CD4-positive, alpha-beta T cell treated with Interleukin-4 for 1 hour (primary cell): ENCODE data around the gene FBXO31.
"Not testable (repeated sequence)": the region's sequence is repeated elsewhere in the genome, so short reads cannot be mapped to it uniquely, and the experiment has no call there.

Experiments
- DNase-seq, 2 donors: peaks; one replicate each; pipeline ENCODE4 v3.0.0-alpha.2; 2020 to 2022

The FBXO31 gene

GRCh38 chr16:87411375-87412271, 28.0 kb upstream of the FBXO31 start:
- DNase-seq, result no peak

DNA sequence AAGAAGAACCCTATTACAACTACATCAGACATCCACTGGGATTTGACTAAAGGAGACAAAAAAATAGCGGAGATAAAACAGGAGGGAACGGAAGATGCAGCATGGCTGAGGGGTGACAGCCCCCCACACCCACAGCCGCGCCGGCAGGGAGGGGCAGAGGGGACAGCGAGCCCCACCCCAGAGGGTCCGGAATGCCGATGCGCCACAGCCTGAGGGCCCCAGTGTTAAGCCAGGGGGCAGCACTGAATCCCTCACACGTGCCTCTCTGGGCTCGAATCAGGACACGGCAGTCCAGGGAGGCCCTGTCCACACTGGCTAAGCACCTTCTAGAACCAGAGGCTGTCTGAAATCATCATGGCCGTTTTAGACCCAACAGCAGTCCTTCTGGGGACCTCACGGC, 27.4 kb upstream of the FBXO31 start:
- DNase-seq, result no peak

GRCh38 chr16:87410530-87410929, 27.0 kb upstream of the FBXO31 start:
- no peak for DNase-seq

DNA sequence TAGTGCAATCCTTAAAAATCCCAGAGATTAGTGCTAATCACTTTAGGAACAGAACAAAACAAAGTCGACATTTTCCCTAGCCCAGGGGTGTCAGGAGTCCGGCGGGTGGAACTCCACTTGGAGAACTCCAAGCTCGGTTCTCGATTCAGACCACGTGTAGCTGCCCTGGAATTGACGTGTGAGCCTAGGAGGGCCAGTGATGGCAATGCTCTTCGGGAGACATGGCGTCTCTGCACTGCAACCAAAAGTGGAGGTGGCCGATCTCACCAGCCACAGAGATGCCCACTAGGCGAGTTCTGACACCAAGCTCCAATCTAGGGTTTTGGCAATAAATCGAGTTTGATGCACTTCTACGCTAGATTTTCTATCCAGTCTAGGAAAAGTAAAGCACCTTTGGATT, 26.2 kb upstream of the FBXO31 start:
- no peak for DNase-seq

DNA sequence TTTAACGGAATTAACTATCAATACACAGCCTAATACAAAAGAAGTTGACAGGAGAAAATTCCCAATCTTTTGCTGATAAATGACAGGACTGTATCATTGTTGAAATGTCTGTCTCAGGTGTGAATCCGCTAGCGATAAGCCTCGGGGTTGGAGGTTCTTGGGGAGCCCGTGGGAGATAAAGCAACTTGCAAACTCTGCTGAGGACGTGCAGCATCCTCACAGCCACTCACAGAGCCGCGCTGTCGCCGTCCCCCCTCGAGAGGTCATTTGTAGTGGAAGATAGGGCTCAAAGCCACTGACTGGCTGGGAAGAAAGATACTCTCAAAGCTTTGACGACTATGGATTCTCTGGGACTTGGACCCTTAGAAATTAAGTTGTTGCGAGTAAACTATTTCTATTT, 25.6 kb upstream of the FBXO31 start:
- no peak for DNase-seq

- peak in 1 of 2 donors; percentile 37 for DNase-seq
Observed at GRCh38 chr16:87407511-87408112, 24.0 kb upstream of the FBXO31 start.

DNA sequence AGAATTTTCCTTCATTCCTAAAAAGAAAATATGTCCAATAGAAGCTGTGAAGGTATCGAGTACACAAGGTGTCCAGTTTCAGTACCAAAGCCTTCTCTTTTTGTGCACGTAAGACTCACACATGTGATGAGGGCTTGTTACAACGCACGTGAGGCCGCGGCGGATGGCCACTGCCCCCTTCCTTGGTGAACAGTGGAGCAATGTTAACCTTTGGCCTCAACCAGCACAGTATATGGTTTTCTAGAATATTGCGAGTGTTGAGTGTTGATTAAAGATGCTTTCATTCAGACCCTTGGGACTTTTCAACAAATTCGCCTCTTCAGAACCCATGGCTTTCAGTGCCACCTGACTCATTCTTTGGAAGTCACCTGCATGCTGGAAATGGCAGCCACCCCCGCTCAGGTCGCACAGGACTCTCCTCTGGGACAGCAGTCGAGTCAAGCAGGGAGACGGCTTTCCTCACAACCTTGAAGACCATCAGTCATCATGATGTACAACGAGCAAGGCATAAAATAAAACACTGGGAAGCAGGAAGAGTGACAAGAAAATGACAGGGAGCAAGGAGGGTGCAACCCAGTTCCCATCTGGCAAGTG, 23.0 kb upstream of the FBXO31 start:
- DNase-seq, result no peak

DNA sequence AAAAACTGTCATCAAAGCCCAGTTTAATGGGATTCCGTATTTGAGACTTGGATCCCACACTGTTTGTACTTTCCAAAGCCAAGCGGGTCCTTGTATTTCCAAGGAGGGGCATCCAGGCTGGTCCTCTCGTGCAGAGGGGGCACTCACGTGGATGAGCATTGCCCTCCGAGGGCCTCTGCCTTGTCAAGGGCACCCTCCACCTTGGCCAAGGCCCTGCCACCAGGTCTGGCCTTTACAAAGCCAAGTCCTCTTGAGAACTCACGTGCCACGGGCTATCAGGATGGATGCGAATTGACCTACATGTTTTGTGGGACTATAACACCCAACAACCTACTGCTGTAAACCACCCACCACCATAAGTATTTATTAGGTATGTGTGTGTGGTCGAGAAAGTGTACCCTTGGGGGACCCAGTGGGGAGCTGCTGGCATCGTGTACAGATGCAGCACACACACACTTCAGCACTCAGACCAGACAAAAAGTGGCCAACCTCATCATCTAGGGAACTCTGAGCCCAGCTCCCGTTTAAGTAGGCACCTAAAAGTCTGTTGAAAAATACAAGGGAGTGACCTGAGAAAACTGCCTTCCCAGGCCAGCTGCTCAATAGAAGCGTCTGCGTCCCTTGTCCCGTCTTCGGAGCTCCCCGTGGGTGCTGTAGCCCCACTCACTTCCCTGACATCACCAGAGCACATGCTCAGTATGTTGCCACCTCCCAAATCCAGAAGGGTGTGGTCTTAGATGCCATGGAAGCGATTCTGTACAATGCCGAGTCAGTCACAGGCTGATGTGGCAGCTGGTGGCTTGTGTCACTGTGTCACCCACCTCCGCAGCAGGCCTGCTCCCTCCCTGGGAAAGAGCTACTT, 21.4 kb upstream of the FBXO31 start:
- no peak for DNase-seq

- DNase-seq, result no peak
Observed at GRCh38 chr16:87395181-87395842, 11.7 kb upstream of the FBXO31 start.

DNA sequence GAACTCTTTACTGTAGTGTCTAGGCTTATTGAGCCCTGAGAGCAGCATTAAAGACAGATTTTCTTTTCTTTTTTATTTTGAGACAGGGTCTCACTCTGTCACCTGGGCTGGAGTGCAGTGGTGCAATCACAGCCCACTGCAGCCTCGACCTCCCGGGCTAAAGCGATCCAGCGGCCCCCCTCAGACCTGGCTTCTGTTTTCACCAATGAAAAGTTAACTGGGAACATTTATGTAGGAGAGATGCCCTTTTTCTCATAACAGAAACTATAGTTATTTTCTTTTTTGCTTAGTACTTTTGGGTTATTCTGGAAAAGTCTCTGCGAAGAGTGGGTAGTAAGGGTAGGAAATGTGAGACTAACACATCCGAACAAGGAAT, 10.1 kb upstream of the FBXO31 start:
- no peak for DNase-seq

- no peak for DNase-seq
Observed at GRCh38 chr16:87392821-87393679, 9.5 kb upstream of the FBXO31 start.

GRCh38 chr16:87391950-87392820, 8.6 kb upstream of the FBXO31 start, which contains the start of gene MAP1LC3B:
MAP1LC3B (plus strand) TSS chr16:87392336; CDS start chr16:87392428, 92 bp downstream.
- DNase-seq, result peak; percentile 98

- no peak for DNase-seq
Observed at GRCh38 chr16:87391324-87391949, 7.9 kb upstream of the FBXO31 start.

- no peak for DNase-seq
Observed at GRCh38 chr16:87390641-87391323, 7.2 kb upstream of the FBXO31 start.

DNA sequence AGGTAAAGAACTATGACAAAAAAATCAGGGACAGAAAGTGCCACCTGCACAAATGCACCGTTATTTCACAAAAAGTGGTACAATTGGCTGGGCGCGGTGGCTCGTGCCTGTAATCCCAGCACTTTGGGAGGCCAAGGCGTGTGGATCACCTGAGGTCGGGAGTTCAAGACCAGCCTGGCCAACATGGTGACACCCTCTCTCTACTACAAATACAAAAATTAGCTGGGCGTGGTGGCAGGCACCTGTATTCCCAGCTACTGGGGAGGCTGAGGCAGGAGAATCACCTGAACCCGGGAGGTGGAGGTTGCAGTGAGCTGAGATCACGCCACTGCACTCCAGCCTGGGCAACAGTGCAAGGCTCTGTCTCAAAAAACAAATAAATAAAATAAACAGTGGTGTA, 6.3 kb upstream of the FBXO31 start:
- DNase-seq, result not testable (repeated sequence)

DNA sequence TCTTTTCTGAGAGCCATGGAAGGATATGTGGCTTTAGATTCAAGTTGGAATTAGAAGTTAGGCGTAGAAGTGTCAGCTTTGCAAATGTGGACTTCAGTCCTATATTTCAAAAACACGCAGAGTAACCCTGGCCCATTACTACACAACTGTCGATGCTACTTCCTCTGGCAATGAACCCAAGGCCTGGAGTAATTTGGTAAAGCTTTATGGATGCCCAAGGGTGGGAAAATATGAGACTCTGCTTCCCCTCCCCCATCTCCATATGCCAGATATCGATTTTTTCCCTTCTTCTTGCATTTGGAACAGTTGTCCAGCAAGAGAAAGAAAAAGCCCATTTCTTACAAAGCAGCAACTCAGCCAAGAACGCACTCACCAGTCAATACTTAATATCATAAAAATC, 5.7 kb upstream of the FBXO31 start:
- no peak for DNase-seq

DNA sequence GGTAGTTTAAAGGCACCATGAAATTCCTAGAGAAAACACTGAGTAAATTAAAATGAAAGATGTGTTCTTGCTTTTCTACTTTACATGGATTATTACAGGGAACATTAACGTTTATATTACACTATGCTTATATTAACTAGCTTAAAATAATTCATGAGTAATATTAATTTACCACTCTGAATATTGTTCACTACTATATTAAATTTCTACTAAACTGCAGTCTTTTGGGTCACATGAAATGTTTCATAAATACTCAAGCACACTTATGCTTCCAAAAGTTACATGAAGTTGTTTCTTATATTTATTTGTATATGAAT, 5.2 kb upstream of the FBXO31 start:
- DNase-seq, result no peak

DNA sequence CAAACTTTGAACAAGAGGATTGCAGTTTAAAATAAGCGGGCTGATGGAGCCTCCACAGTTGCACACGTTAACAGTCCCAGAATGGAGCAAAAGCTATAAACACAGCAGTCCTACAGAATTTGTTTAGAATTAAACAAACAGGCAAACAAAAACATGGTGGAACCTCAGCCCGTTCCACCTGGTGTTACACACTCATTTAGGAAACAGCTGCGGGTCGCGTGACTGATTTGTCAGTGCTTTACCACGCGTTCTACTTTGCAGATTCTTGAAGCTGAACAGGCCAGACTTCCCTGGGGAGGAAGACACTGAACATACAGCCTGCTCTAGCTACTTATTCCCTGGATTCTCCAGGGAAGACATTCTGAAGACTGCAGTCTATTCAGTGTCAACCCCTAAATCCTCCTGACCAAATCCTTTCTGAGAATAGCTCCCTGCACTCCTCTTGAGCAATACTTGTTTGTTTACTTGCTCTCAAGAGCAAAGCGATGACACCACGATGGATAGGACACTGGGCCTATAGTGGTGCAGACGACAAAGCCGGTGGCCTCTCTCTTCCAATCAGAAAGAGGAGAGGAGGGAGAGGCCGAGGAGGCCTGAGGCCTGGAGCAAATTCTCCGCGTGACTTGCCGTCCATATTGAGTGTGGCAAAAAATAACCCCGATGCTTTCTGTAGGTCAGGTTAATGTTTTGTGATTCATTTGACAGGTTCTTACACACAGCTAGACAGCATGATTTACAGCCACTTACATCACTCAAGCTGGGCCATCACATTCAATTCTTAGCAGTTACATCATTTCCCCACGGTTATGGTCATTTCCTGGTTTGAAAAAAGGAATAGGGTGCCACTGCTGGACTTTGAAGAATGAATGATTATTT, 4.6 kb upstream of the FBXO31 start:
- DNase-seq, result peak; percentile 96

DNA sequence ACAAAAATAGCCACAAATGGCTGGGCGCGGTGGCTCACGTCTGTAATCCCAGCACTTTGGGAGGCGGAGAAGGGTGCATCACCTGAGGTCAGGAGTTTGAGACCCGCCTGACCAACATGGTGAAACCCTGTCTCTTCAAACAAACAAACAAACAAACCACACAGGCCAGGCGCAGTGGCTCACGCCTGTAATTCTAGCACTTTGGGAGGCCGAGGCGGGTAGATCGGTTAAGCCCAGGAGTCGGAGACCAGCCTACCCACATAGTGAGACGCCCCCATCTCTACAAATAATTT, 1.2 kb upstream of the FBXO31 start:
- not testable (repeated sequence) for DNase-seq
